Activated naive CD8-positive, alpha-beta T cell treated with anti-CD3 and anti-CD28 coated beads, Interleukin-2, amount 50 U/mL, for 16 hours (primary cell): ENCODE measurements around the gene PPP2R2B.

ENCODE experiments used
- DNase-seq: peaks from one replicate; pipeline ENCODE4 v3.0.0-alpha.2; 2020; ENCODE audit warnings: low read depth, low spot score

PPP2R2B gene

DNA sequence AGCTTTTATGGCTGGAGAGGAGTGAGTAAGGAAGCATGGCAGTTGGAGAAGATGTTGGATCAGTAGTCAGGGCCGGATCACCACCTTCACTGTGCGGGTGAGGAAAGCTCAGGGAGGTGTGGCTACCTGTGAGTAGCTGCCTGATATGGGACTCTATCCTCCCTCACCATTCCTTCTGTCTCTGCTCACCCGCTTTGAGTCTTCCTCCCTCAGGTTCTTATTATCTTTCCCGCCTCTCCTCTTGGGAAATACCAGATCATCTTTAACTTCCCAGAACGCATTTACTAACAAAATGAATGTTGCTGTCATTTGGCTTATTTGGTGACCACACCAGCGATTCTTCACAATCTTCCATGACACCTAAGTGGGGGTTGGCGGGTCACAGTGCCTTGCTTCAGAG, 221.9 kb downstream of the PPP2R2B start:
- DNase-seq = no peak

DNA sequence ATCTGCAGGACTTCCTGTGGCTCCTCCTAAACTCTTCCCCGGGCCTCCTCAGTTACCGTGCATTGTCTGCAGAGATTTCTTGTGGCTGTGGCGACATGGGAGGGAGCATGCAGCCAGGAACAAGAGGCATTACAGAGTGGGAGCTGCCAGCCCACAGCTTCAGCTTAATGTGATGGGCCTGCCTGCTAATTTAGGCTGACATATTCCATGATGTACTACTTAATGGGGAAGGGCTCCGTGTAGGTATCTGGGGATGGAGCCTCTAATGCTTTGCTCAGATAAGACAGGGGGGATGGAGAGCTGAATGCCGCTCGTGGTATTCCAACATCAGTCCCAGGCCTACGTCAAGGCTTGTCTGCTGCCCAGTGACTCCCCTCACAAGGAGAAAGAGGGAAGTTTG, 225.0 kb downstream of the PPP2R2B start:
- no peak for DNase-seq

DNA sequence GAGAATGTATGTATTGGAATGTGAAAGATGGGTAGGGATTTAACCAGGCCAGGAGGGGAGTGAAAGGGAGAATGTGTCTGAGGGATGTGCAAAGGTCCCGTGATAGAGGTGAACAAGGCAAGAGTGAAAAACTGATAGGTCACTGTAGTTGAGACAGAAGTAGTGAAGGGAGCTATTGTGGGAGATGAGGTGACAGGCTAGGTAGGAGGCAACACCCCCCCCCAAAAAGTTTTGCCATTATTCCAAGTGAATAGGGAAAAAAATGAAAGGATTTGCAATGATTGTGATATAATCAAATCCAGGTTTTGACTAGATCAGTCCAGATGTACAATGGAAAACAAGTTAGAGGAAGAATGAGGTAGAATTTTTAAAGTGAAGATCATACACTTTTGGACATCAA, 226.0 kb downstream of the PPP2R2B start:
- no peak for DNase-seq

DNA sequence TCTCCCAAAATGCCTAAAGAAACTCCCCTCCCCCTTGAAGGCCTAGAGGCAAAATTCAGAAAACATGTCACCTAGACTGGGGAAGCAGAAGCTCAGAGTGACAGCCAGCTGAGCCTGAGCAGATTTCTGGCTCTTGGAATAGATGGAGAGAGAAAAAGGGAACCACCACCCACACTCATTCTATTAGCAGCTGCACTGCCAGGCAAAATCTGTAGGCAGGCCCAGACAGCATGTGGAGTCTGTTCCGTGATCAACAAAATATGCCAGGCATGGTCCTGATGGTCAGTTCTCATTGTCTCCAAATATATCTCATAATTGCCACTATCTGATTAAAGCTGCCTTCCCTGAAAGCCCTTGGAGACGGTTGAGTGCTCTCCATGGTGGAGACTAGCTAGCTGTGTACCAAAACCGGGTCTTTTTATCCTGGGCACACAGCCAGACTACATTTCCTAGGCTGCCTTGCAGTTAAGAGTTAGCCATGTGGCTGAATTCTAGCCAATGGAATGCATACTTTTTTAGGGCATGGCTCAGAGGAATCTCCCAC, 230.8 kb downstream of the PPP2R2B start:
- DNase-seq = no peak

DNA sequence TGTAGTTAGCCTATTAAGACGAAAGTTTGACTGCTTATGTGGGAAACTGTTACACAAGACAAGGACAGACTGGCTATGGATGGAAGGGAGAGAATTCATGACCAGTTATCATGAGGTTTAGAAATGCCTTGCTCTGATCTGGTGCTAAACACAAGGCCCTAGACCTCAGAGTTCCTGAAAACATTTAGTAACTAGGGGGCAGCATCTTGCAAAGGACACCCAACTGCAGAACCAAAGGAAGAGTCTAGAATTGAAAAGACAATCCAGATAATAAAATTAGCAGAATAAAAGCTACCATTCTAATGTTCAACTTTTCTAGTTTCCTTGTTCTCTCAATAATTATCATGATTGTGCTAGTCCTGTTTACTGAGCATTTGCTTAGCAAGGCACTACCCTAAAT, 232.1 kb downstream of the PPP2R2B start:
- no peak for DNase-seq

DNA sequence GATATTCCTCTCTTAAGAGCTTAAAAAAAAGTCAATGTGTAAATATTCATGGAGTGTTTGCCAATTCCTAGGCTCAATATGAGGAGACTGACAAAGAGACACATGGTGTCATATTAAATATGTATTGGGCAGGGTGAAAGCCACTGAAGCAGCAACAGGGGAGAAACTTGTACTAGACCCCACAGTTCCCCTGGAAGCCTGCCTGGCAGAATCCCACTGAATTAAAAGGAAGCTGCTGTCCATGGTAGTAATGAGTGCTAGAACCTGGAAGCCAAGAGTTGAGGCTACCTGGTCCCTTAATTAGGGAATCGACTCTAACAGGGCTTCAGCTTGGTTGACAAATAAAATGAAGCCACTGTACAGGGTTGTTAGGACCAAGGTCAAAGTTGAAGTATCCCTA, 233.2 kb downstream of the PPP2R2B start:
- DNase-seq = no peak

DNA sequence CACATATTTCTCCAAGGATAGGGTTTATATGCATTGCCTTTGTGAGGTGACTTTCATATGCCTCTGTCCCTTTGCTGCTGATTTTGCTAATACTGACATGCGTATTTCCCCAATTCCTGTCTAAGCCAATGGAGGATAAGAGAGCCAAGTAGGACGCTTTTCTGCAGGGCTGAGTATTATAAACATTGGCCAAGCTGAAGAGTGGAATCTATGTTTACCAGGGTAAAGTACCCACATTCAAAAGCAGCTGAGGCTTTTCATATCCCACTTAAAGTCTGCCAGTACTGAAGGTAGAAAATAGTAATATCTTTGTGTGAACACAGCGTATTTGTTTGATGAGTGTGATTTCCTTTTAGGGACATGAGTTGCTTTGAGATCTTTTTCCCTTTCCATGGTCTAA, 233.7 kb downstream of the PPP2R2B start:
- DNase-seq = no peak

DNA sequence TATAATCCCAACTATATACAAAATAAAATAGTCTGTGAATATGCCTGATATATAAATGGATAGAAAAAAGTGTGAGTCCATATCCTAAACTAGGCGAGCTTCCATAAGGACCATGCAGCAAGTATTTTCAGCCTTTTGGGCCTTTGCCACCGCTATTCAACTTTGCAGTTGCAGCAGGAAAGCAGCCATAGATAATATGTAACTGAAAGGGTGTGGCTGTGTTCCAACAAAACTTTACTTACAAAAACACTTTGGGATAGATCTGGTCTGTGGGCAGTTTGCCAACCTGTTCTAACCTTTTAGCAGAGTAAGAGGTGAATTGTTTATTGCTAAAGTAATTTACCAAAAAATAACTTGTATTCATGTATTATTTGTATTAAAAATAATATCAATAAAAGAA, 234.8 kb downstream of the PPP2R2B start:
- DNase-seq = no peak

DNA sequence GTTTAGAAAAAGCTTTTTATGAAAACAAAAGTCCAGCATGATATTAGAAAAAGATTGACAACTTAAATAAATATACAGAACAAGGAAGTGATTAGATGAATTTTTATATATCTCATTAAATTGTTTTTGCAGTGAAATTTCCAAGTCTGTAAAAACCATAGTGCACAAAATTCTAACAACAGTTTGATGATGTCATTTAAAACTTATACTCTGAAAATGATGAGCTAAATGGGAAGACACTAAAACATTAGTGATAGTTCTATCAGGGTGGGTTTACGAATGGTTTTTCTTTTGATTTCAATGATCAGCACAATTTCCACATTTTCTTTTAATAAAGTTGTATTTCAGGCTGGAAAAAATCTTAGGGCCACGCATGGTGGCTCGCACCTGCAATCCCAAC, 236.1 kb downstream of the PPP2R2B start:
- DNase-seq = no peak

DNA sequence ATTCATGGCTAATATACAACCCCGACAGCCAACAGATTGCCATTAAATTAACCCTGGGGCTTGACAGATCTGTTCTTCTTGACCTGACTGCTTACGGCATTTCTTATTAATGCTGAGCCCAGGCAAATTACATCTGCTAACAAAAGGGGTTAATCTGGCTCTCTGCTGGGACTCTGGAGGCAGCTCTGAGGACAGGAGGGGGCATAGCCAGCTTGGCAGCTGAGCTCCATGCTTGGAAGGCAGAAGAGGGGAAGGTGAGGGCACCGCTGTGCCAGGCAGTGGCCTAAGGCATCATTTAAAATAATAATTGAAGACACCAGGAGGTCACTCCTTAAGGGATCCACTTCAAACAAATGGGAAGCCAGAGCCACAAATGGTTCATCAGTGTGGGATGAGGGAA, 236.6 kb downstream of the PPP2R2B start:
- DNase-seq = no peak

DNA sequence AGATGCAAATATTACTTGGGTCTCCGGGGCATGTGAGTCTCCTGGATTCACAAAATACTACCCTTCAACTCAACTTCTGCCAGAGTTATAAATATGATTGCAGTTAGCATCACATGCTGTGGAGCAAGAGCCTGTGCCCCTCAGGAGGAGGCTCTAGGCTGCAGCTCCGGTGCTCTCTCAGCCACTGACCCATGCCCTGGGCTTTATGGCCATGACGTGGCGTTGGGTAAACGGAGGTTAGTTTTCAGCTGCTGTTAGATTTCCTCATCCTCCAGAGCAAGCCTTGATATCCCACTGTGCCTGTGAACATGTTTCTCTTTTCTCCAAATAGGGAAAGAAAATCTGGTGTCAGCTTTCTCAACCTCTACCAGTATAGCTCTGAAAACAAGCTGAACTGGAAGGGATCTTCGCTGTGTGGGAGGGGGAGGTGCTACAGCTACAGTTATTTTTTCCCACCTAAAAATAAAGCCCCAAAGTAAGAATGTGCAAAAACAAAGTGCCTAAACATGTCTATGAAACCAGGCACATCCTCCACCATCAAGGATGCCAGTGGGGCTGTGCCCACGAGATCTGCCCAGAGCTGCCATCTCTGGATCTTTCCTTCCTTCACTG, 238.2 kb downstream of the PPP2R2B start:
- no peak for DNase-seq

DNA sequence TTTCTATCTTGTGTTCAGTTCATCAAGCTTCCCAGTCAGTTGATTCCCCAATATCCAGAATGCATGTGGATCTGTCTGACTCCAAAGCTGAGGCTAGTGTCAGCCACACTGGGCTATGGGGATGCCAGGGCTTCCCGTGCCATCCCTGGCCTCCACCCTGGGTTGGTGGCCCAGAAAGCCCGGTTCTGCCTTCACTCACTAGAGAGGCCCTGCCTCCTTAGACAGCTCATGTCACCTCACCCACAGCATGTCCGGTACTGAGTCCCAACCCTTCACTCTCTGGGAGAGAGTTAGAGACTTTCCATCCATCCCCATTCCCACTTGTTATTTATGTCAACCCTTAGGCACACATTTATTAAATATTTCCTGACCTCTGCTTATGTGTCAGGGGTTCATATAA, 243.1 kb downstream of the PPP2R2B start:
- no peak for DNase-seq

DNA sequence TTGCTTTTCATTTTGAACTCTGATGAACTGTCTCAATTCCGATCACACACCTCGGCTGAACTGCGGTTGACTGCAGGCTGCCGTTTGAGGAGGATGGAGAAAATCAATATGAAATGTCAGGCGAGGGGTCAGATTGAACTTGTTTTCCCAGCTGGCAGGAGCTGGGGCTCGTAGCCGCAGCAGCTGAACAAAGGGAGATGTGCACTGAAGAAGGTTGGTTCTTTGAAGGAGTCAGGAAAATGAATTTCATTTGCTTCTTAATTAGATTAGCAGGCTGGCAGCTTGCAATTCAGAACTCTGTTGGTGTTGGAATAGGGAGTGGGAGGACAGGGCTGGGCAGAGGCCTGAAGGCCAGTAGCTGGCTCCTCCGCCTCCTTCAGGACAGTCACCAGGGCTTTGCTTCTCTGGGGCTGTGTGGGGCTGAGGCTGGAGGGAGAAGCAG, 245.2 kb downstream of the PPP2R2B start:
- no peak for DNase-seq

DNA sequence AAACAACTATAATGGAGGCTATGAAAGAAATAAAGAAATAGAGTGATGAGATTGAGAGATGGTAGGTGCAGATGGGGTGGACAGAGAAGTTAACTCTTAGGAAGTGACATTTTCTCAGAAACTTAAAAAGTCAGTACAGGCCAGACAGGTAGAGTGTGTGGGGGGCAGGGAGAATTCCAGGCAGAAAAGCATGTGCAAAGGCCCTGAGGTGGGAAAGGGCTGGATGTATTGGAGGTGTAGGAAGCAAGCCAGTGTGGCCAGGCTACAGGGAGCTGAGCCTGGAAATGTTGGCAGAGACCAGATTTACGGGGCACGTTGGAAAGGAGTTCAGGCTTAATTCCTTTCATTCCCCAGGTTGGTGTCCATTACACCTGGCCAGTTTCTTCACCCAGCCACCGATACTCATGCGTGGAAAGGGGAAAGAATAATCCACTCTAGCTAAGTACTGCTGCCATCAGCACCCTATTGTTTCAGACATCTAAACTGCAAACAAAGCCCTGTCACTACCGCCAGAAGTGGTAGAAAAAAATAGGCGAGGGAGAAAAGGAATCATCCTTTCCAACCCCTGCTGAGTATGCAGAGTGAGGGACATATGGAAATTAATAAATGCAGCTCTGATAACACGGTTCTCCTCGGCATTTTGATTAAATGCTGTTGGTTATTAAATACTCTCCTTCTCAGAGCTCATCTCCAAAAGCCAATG, 245.8 kb downstream of the PPP2R2B start:
- DNase-seq = no peak

DNA sequence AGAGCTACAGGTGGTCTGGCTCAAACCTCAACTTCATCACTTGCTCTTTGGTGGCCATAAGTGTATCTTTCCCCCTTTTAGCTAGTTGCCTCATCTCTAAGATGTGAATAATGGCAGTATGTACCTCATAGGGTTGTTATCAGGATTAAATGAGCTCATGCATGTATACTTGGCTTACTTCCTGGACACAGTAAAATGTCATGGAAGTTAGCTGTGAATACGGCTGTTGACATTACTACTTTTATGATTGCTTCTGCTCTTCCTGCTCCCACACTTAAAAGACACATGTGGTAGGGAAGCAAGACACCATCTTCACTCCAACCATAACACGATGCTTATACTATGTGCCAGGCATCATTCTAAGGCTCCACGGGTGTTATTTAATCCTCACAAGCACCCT, 248.1 kb downstream of the PPP2R2B start:
- DNase-seq = no peak

DNA sequence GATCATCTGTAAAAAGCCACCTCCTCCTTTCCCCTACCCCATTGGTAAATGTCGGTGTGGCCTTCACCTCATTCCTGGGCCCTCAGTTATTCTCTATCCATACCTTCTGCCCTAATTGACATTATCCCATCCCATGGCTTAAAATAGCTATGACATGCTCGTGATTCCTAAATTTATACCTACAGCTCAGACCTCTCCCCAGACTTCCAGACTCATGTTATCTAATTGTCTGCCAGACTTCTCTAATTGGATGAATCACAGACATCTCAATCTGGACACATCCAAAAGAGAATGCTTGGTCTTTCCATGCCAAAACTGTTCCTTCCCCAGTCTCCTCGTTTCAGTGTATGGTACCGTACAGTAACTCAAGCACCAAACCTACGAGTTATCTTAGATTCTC, 249.6 kb downstream of the PPP2R2B start:
- DNase-seq = no peak

DNA sequence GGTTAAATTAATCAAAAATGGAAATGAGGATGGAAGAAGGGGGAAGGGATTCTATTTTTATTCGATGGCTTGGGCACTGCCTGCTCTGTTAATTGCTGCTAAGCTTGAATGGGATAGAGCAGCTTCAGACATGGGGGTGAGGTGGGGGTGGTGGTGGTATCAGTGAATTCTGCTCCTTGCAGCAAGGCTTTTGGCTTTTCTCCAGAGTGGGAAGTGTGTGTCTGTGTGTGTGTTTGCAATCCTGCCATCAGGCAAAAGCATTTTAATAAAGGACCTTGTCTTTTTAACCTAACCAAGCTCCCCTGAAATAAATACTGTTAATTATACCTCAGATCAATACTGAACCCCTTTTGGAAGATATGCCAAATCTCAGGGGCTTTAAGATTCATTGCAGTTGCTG, 251.6 kb downstream of the PPP2R2B start:
- DNase-seq = no peak

DNA sequence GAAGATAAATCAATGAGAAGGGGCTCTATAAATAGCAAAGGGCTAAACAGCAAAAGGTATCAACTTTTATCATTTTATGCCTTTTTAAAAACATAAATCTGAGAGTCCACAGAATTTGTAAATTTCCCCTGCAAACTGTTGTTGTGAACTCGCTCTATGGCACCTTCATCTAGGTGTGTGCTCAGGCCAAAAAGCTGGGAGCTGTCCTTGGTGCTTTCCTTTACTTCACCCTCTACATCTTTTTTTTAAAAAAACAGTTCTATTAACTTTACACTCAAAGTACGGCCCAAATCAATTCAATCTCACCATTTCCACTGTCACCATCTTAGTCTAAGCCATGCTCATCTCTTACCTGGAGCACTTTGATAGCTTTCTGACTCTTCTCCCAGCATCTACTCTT, 254.4 kb downstream of the PPP2R2B start:
- no peak for DNase-seq

DNA sequence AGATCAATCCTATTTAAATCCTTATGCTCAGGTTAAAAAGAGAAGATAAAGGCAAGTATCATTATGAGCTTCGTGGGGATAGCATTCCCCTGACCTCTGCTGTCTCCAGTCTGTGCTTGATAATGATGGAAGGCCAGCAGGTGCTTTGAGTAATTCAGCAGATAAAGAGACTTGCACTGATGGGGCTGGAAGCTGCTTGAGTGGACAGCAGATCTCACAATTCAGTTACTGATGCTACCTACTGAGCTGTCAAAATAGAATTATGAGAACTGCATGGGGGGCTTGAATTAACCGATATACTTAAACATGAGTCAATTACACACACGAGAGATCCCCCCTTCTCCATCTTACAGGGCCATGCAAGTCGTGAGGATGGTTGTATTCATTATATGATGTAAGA, 254.9 kb downstream of the PPP2R2B start:
- no peak for DNase-seq

DNA sequence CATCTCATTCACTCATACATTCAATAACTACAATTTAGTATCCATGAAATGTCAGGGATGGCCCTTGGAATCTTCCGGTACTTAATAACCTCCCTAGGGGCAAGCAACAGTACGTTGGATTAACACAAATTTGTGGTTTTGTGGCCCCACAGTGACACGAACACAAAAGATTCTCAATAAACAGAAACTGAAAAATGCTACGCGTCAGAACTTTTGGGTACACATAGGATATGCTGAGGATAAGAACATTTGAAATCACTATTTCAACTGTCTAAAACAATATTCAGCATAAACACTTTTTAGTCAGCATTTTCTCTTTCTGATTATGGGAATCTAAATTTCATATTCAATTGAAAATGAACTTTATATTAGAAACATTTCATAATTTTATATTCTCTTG, 255.5 kb downstream of the PPP2R2B start:
- DNase-seq = no peak

DNA sequence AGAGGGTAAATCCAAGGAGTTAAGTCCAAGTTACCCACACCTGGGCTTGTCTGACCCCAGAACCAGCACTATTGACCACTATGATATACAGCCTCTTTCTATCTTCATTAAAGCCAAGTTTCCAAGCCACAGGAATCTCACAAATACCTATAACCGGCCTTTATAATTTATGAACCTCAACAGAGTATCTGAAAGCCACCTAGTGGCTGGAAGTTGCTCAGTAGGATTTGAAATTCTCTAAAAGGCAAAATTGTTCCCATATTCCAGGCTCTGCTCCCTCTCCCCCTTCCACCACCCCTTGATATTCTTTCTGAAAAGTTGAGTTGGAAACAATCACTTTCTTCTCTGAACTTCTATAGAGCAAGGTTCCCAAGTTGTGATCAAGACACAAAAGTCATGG, 256.2 kb downstream of the PPP2R2B start:
- no peak for DNase-seq

DNA sequence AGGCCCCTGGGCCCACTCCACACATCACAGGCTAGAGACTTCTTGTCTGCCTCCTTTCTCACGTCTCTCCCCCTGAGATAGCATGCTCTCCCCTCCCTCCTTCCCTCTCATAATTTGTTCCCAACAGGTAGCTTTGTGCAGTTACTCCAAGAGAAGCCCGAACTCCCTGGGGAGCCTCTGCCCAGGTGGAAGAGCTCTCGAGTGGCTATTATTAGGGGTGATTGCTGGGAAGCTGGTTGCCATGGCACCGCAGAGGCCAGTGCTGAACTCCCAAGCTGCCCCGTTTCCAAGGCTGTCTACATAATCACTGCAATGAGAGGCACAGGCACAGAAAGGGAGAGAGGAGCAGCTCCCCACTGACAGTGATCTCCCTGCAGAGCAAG, 257.9 kb downstream of the PPP2R2B start:
- no peak for DNase-seq

DNA sequence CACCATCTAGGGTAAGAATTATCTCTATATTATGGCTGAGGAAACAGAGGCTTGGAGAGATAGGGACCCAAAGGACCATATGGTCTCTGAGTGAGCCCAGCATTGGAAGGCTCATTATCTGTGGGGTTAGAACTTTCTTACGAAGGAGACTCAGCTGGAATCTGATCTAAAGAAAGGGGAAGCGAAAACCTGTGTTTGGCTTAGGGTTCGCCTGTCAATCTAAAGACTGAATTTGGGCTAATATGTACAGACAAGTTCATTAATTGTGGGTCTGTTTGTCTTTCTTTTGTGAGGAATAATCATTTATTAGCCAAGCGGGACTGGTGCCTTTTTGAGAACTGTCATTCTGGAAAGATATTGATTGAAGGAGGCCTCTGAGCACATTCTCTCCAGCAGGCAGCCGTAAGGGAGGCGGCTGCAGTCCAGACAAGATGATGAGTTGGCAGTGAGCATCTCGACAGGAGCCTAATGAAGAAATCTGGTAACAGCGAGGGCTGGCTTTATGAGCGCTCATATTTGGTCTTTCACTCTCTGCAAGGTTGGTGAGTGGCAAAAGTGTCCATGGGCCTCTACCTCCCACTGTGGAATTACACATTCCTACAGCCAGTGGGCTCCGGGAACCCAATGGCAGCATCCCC, 258.4 kb downstream of the PPP2R2B start:
- no peak for DNase-seq
